Smooth muscle cell (in vitro differentiated cells): ENCODE data around the gene CLDN20. TPM values are rescaled to one million over a fixed set of nuclear protein-coding genes. Genes with fewer than 3 reads are reported as not detected.

Source experiments
- DNase-seq: peaks from one replicate; lab custom pipeline; 2025; ENCODE audit not compliant: unreplicated experiment; lab: John Stamatoyannopoulos, UW
- H2AFZ ChIP-seq: fragments of 200-600 bp; sonication (generic); 2 replicates; pipeline ENCODE4 v1.6.0; 2016; ENCODE audit warnings: antibody characterized with exemption, low read depth, mild to moderate bottlenecking
- H3F3A ChIP-seq: fragments of 200-600 bp; sonication (generic); 2 replicates; pipeline ENCODE4 v1.6.0; 2017; ENCODE audit warnings: antibody characterized with exemption, low read depth
- H3K27ac ChIP-seq: fragments of 200-600 bp; sonication (generic); 2 replicates; pipeline ENCODE4 v1.5.1; 2016; ENCODE audit warnings: low read depth, mild to moderate bottlenecking
- H3K27me3 ChIP-seq: fragments of 200-600 bp; sonication (generic); 2 replicates; pipeline ENCODE4 v1.6.1; 2016; ENCODE audit warnings: low read depth, mild to moderate bottlenecking
- H3K36me3 ChIP-seq: fragments of 200-600 bp; sonication (generic); 2 replicates; pipeline ENCODE4 v1.5.1; 2016; ENCODE audit warnings: low read depth
- H3K4me1 ChIP-seq: fragments of 200-600 bp; sonication (generic); 2 replicates; pipeline ENCODE4 v1.5.1; 2016; ENCODE audit warnings: low read depth
- H3K4me2 ChIP-seq: fragments of 200-600 bp; sonication (generic); 2 replicates; pipeline ENCODE4 v1.6.0; 2016; ENCODE audit warnings: mild to moderate bottlenecking
- H3K4me3 ChIP-seq: fragments of 200-600 bp; sonication (generic); 2 replicates; pipeline ENCODE4 v1.5.1; 2016; ENCODE audit warnings: mild to moderate bottlenecking
- H3K79me2 ChIP-seq: fragments of 200-600 bp; sonication (generic); 2 replicates; pipeline ENCODE4 v1.6.0; 2016; ENCODE audit warnings: low read depth, mild to moderate bottlenecking
- H3K9ac ChIP-seq: fragments of 200-600 bp; sonication (generic); 2 replicates; pipeline ENCODE4 v1.6.0; 2016; ENCODE audit warnings: low read depth
- H3K9me3 ChIP-seq: fragments of 200-600 bp; sonication (generic); replicated peaks from 2 replicates; pipeline ENCODE4 v1.5.1; 2016; ENCODE audit warnings: low read depth
- H4K20me1 ChIP-seq: fragments of 200-600 bp; sonication (generic); 2 replicates; pipeline ENCODE4 v1.6.0; 2016; ENCODE audit warnings: low read depth
- WGBS: methylation state at CpG from one replicate; pipeline ENCODE4 v1.1.7; 2016; ENCODE audit warnings: low lambda C conversion rate; 5-methylcytosine and 5-hydroxymethylcytosine counted together
- polyA plus RNA-seq: library from polyadenylated mRNA; unstranded; fragments of >200 nt; fragmentation: Nextera tagmentation; extraction: Ambion mirVana; gene quantifications from 2 replicates; pipeline ENCODE4 v1.2.1, GENCODE V29; 2016
- total RNA-seq: library from RNA; depleted of rRNA; stranded (reverse); fragments of >200 nt; gene quantifications from 2 replicates; pipeline ENCODE4 v1.2.3, GENCODE V29; 2014
- TF ChIP-seq, protein P1 (sequence below): fragments of 200-600 bp; sonication (generic); IDR thresholded peaks from 2 replicates; pipeline ENCODE4 v1.5.1; 2017; ENCODE audit warnings: borderline replicate concordance, mild to moderate bottlenecking, antibody characterized with exemption; ENCODE audit not compliant: insufficient read depth, poor library complexity, severe bottlenecking

Gene CLDN20
- total and polyA plus RNA-seq, 2 experiments from 2014 or later = not detected

GRCh38 chr6:155250701-155251381 lies 13.0 kb upstream of the CLDN20 start:
- Histone ChIP-seq H2AFZ (no peak overlapping the region), H3K4me1 (peaks cover 4% of the 10 kb centered on the region), H3K9me3 (no peaks in the 10 kb centered on the region), H3K4me2 (no peak overlapping the region), H3K4me3 (no peak overlapping the region), H3F3A (peaks cover 5% of the 10 kb centered on the region), H3K79me2 (no peaks in the 10 kb centered on the region), H3K27ac (no peak overlapping the region), H4K20me1 (no peaks in the 10 kb centered on the region), H3K27me3 (no peaks in the 10 kb centered on the region), H3K36me3 (peaks cover 7% of the 10 kb centered on the region), H3K9ac (no peak overlapping the region)
- WGBS = 96% methylated on average over 10 of the region's 10 CpGs
- no peak for DNase-seq
- TF ChIP-seq, protein P1, sequence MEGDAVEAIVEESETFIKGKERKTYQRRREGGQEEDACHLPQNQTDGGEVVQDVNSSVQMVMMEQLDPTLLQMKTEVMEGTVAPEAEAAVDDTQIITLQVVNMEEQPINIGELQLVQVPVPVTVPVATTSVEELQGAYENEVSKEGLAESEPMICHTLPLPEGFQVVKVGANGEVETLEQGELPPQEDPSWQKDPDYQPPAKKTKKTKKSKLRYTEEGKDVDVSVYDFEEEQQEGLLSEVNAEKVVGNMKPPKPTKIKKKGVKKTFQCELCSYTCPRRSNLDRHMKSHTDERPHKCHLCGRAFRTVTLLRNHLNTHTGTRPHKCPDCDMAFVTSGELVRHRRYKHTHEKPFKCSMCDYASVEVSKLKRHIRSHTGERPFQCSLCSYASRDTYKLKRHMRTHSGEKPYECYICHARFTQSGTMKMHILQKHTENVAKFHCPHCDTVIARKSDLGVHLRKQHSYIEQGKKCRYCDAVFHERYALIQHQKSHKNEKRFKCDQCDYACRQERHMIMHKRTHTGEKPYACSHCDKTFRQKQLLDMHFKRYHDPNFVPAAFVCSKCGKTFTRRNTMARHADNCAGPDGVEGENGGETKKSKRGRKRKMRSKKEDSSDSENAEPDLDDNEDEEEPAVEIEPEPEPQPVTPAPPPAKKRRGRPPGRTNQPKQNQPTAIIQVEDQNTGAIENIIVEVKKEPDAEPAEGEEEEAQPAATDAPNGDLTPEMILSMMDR = no peak

DNA sequence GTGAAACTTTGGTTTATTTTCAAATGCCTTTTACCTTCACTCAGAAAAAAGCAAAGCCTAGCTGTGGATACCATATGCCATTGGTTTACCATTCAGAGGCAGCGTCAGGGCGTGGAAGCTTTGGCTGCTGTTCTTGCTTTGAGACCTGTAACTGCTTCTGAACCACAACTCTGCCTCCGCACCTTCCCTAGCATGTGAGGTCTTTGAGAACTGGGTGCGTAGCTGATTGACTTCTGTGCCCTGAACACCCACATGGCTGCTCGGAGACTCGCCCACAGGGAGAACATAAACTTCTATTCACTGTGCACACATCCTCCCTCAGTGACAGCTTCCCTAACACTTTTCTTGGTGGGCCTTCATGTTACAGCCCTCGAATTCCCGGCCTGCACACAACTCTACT lies 11.2 kb upstream of the CLDN20 start:
- 95% methylated on average over 8 of the region's 8 CpGs for WGBS
- no peak for DNase-seq
- Histone ChIP-seq H3K4me1 (peaks cover 4% of the 10 kb centered on the region), H3K9ac (peak overlapping the region; percentile 14), H3K4me3 (no peak overlapping the region), H3F3A (no peaks in the 10 kb centered on the region), H3K27ac (peak overlapping the region; percentile 60), H3K79me2 (no peaks in the 10 kb centered on the region), H4K20me1 (no peaks in the 10 kb centered on the region), H2AFZ (no peak overlapping the region), H3K4me2 (no peak overlapping the region), H3K36me3 (peaks cover 7% of the 10 kb centered on the region), H3K27me3 (no peaks in the 10 kb centered on the region), H3K9me3 (no peaks in the 10 kb centered on the region)
- TF ChIP-seq, protein P1 = no peak

DNA sequence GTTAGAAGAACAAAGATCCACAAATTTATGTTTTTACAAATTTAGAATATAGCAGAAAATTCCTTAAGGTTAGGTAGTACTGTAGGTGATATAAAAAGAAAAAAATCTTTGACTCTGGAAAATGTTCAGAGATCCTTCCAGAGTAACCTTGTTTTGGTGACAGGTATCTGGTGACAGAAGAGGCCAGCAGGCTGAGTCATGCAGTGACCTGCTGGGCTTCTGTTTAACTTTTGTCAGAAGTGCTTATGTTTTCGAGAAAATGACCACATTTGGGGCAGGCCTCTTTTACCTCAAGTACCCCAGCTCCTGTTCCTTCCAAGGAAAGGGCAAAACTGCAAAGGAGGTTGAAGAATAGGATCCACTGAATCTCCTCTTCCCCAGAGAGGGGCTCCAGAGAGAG lies 10.5 kb upstream of the CLDN20 start:
- Histone ChIP-seq H3K4me1 (peaks cover 4% of the 10 kb centered on the region), H3K9me3 (no peaks in the 10 kb centered on the region), H2AFZ (no peak overlapping the region), H3K27ac (peak overlapping the region; percentile 60), H3K79me2 (no peaks in the 10 kb centered on the region), H3K9ac (peak overlapping the region; percentile 14), H4K20me1 (no peaks in the 10 kb centered on the region), H3K4me2 (no peak overlapping the region), H3F3A (no peaks in the 10 kb centered on the region), H3K36me3 (peaks cover 7% of the 10 kb centered on the region), H3K27me3 (no peaks in the 10 kb centered on the region), H3K4me3 (no peak overlapping the region)
- DNase-seq = no peak
- TF ChIP-seq, protein P1 = no peak
- 36% methylated on average over 1 of the region's 1 CpG for WGBS

DNA sequence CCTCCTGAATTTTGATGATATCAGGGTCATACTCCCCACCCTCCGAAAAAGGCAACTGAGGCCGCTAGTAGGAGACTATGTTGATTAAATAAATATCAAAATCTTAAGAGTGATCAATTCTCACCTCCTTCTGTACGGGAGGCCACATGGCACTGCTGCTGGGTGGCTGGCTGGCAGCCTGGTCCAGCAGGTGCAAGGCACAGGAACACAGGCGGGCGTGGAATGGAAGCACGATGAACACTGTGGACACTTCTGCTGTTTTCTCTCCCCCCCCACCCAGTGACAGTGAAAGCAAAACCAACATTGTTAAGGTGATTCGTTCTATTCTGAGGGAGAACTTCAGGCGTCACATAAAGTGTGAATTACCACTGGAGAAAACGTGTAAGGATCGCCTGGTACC lies 9.7 kb upstream of the CLDN20 start:
- no peak for DNase-seq
- Histone ChIP-seq H3K9me3 (no peaks in the 10 kb centered on the region), H3K9ac (no peak overlapping the region), H3K27ac (no peak overlapping the region), H3K36me3 (peaks cover 7% of the 10 kb centered on the region), H2AFZ (no peak overlapping the region), H3K4me2 (no peak overlapping the region), H3K27me3 (no peaks in the 10 kb centered on the region), H4K20me1 (no peaks in the 10 kb centered on the region), H3K4me1 (peaks cover 4% of the 10 kb centered on the region), H3K79me2 (no peaks in the 10 kb centered on the region), H3F3A (no peaks in the 10 kb centered on the region), H3K4me3 (no peak overlapping the region)
- WGBS = 95% methylated on average over 10 of the region's 10 CpGs
- TF ChIP-seq, protein P1 = no peak
